Vagina (tissue), 2 donors: ENCODE data around the gene COL9A3. TPM values are rescaled to one million over a fixed set of nuclear protein-coding genes. Genes with fewer than 3 reads are reported as not detected.

Experiments
- DNase-seq, 2 donors: peaks; one replicate each; pipeline ENCODE4 v3.0.0-alpha.2; 2017; ENCODE audit errors: extremely low spot score in 2 of 2
- H3K27ac ChIP-seq: fragments of 200-600 bp; sonication (generic); one replicate; pipeline ENCODE4 v1.5.1; 2019
- H3K27me3 ChIP-seq: fragments of 200-600 bp; sonication (generic); one replicate; pipeline ENCODE4 v1.5.1; 2019
- H3K36me3 ChIP-seq, 2 donors: fragments of 200-600 bp; sonication (generic); one replicate each; pipeline ENCODE4 v1.5.1; 2017 to 2019
- H3K4me1 ChIP-seq: fragments of 200-600 bp; sonication (generic); one replicate; pipeline ENCODE4 v1.5.1; 2019
- H3K4me3 ChIP-seq, 2 donors: fragments of 200-600 bp; sonication (generic); 1 replicate in 1 of 2; 2 replicates in 1 of 2; pipeline ENCODE4 v1.5.1; 2016 to 2019
- H3K9me3 ChIP-seq: fragments of 200-600 bp; sonication (generic); one replicate; pipeline ENCODE4 v1.5.1; 2019
- CTCF ChIP-seq, 3 experiments: fragments of 450-650 bp in 2 of 3; fragments of 200-600 bp in 1 of 3; sonication (generic) in 1 of 3; IDR thresholded peaks; one replicate each; pipeline ENCODE4 v1.5.1; 2017 to 2019; ENCODE audit warnings: antibody characterized with exemption in 3 of 3, mild to moderate bottlenecking in 2 of 3, moderate library complexity in 2 of 3
- POLR2A ChIP-seq, 2 donors: fragments of 450-650 bp; IDR thresholded peaks; one replicate each; pipeline ENCODE4 v1.6.1; 2017; ENCODE audit warnings: antibody characterized with exemption in 2 of 2, mild to moderate bottlenecking in 2 of 2, moderate library complexity in 2 of 2
- POLR2AphosphoS5 ChIP-seq, 2 donors: sonication (generic); formaldehyde crosslinking; IDR thresholded peaks; one replicate each; pipeline ENCODE4 v1.9.0; 2017; ENCODE audit warnings: antibody characterized with exemption in 2 of 2, mild to moderate bottlenecking in 2 of 2, low read depth in 1 of 2; ENCODE audit not compliant: insufficient read depth in 1 of 2
- intact Hi-C: fragments of 100-400 bp; cut with DNase I; formaldehyde crosslinking; loops from one replicate; pipeline ENCODE4 v1.15.1; 2023
- total RNA-seq: library from RNA; depleted of rRNA; stranded (reverse); fragments of >200 nt; gene quantifications from one replicate; pipeline ENCODE4 v1.2.3, GENCODE V29; 2016

COL9A3 gene
- total RNA-seq, 1 donor from 2014 or later, result 1.2 TPM

- Histone ChIP-seq H3K9me3 (no peaks in the 10 kb centered on the region), H3K36me3 (no peaks in the 10 kb centered on the region), H3K4me1 (peaks cover 24% of the 10 kb centered on the region), H3K27ac (no peak overlapping the region), H3K27me3 (no peaks in the 10 kb centered on the region), H3K4me3 (no peak overlapping the region)
- TF ChIP-seq CTCF (IDR thresholded peaks at IDR 0.05), result no peak
- no peak for TF ChIP-seq POLR2A (IDR thresholded peaks at IDR 0.05)
- TF ChIP-seq POLR2AphosphoS5 (IDR thresholded peaks at IDR 0.05; ENCODE audit: insufficient read depth in 1 of 2, low read depth in 1 of 2), result no peak
- no peak for DNase-seq
- intact Hi-C loops, result no loop called here
Observed at GRCh38 chr20:62826646-62827310, 9.9 kb downstream of the COL9A3 start.

DNA sequence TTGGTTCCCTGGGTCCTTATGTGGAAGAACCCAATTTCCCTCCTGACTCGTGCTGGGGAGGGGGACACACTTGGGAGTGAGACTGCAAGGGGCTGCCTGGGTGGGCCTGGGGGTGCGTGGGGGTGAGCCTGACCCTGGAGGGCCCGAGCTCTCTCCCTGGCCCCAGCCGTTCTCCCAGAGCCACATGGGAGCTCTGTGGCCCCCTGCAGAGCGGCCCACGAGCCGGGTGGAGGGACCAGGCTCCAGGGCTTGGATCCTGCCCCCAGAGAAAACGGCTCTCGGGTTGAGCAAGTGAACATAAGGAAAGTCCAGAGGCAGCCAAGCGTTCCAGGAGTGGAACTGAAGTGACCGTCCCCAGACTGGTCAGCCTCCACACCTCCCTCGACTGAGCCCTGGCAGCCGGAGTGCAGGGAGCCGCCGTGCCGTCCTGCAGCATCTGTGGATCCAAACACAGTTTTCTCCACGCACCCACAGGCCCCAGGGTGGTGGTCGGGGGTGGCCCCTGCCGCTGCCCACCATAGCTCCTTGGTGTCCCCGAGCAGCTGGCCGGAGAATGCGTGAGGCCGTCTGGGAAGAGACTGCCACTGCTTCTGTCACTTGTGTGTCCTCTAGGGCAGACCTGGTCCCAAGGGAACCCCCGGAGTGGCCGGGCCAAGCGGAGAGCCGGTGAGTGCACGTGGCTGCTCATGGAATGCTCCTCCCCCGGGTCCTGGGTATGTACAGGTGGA lies 10.6 kb downstream of the COL9A3 start:
- Histone ChIP-seq H3K4me1 (peaks cover 31% of the 10 kb centered on the region), H3K36me3 (no peaks in the 10 kb centered on the region), H3K27ac (no peak overlapping the region), H3K9me3 (no peaks in the 10 kb centered on the region), H3K4me3 (no peak overlapping the region), H3K27me3 (no peaks in the 10 kb centered on the region)
- TF ChIP-seq CTCF (IDR thresholded peaks at IDR 0.05) (no peak), POLR2AphosphoS5 (IDR thresholded peaks at IDR 0.05; ENCODE audit: insufficient read depth in 1 of 2, low read depth in 1 of 2) (no peak), POLR2A (IDR thresholded peaks at IDR 0.05) (no peak)
- no peak for DNase-seq
- intact Hi-C loops, result no loop called here

DNA sequence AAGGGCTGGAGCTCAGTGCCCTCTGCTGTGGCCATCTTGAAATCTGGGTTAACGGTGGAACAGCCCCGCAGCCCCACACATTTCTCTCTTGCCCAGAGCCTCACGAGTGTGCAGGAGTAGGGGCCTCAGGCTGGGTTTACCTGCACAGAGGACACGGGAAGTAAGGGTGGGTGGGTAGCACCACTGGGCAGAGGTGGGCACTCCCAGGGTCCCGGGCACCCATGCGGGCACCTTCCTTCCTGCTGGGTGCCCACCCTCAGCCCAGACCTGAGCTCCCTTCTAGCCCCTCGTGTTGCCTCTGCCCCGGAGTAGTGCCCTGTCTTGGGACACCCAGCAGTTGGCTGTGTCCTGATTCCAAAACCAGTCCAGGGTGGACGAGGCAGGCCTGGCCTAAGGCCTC lies 11.2 kb downstream of the COL9A3 start:
- no peak for TF ChIP-seq CTCF (IDR thresholded peaks at IDR 0.05)
- TF ChIP-seq POLR2AphosphoS5 (IDR thresholded peaks at IDR 0.05; ENCODE audit: insufficient read depth in 1 of 2, low read depth in 1 of 2), result no peak
- no peak for TF ChIP-seq POLR2A (IDR thresholded peaks at IDR 0.05)
- H3K36me3 ChIP-seq, result no peaks in the 10 kb centered on the region
- peaks cover 37% of the 10 kb centered on the region for H3K4me1 ChIP-seq
- no peaks in the 10 kb centered on the region for H3K9me3 ChIP-seq
- H3K4me3 ChIP-seq, result no peak overlapping the region
- intact Hi-C loops, result no loop called here
- no peak overlapping the region for H3K27ac ChIP-seq
- H3K27me3 ChIP-seq, result no peaks in the 10 kb centered on the region
- no peak for DNase-seq

DNA sequence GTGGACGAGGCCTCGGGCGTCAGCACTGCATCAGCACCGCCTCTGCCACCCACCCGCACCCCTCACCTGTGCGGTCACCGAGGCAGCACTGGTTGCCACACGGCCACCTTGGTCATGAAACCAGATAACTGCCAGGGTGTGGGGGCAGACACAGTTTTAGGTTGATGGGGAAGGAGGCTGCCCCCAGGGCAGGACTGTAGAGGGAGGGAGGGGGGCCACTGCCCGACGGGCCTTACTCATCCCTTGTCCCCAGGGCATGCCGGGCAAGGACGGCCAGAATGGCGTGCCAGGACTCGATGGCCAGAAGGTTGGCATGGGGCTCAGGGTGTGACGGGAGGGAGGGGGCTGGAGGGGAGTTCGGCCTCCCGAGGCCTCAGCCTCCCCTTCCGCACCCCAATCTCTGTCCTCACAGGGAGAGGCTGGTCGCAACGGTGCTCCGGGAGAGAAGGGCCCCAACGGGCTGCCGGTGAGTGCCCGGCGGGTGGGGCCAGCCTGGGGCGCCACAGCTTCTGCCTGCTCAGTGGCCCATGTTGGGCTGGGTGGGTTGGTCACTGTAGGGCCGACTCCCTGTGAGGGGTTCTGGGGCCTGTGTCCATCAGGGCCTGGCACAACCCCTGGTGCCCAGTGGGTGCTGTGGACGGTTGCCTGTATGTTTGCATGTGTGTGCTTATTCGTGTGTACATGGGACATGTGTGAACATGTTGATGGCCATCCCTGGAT lies 11.8 kb downstream of the COL9A3 start:
- intact Hi-C loops, result no loop called here
- no peaks in the 10 kb centered on the region for H3K36me3 ChIP-seq
- H3K27me3 ChIP-seq, result no peaks in the 10 kb centered on the region
- TF ChIP-seq POLR2AphosphoS5 (IDR thresholded peaks at IDR 0.05; ENCODE audit: insufficient read depth in 1 of 2, low read depth in 1 of 2), result no peak
- H3K9me3 ChIP-seq, result no peaks in the 10 kb centered on the region
- no peak overlapping the region for H3K27ac ChIP-seq
- peaks cover 38% of the 10 kb centered on the region for H3K4me1 ChIP-seq
- H3K4me3 ChIP-seq, result no peak overlapping the region
- no peak for DNase-seq

GRCh38 chr20:62829231-62830230 lies 12.7 kb downstream of the COL9A3 start:
- DNase-seq, result no peak
- no peak for TF ChIP-seq CTCF (IDR thresholded peaks at IDR 0.05)
- TF ChIP-seq POLR2AphosphoS5 (IDR thresholded peaks at IDR 0.05; ENCODE audit: insufficient read depth in 1 of 2, low read depth in 1 of 2), result no peak
- no peak for TF ChIP-seq POLR2A (IDR thresholded peaks at IDR 0.05)
- no peaks in the 10 kb centered on the region for H3K27me3 ChIP-seq
- no peak overlapping the region for H3K4me3 ChIP-seq
- H3K36me3 ChIP-seq, result no peaks in the 10 kb centered on the region
- no peaks in the 10 kb centered on the region for H3K9me3 ChIP-seq
- peaks cover 30% of the 10 kb centered on the region for H3K4me1 ChIP-seq
- intact Hi-C loops, result no loop called here
- H3K27ac ChIP-seq, result no peak overlapping the region
